ENCODE measurements around the gene ZNF226. TPM values are rescaled to one million over a fixed set of nuclear protein-coding genes. Genes with fewer than 3 reads are reported as not detected.
A peak's percentile ranks its signal among the peaks of the same experiment; 100 is the strongest.
"Not testable (repeated sequence)": the region's sequence is repeated elsewhere in the genome, so short reads cannot be mapped to it uniquely, and the experiment has no call there.

Gene ZNF226
- total RNA-seq, 5 donors from 2014 or later (not counting 1 experiment from before 2014, with no cell fraction given), result 12.3 to 42.0 (median 38.0) TPM

DNA sequence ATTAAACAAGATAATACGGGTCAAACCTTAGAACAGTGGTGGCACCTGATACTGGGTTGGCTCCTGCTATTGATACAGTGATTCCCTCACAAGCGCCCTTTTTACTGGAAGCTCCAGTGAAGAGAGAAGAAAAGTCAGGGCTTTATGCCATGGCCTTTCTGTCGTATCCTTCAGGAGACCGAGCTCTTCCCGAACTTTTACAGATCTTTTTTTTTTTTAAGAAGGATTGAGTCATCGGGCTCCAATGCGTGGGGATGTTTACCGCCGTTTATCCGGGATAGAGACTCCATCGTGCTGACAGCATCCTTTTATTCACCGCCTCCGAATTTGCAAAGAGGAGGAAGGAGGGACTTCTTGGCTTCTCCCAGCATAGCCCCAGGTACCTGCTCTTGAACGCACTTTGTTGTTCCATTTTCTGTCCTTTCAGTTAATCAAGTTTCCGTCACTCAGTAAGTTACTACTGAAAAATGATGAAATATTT is 48.0 kb downstream of the ZNF226 start:
- no CpG with 5 or more reads among the region's 15 CpGs for WGBS (ENCODE audit: insufficient coverage)
- Histone ChIP-seq H3K36me3 (ENCODE audit: control insufficient read depth in 2 of 2, extremely low read depth in 1 of 2, insufficient read depth in 1 of 2, low read length in 1 of 2) (peaks cover 0 to 18% of the 10 kb centered on the region in 2 donors), H3K4me3 (ENCODE audit: control insufficient read depth in 1 of 2, extremely low read depth in 1 of 2, low read length in 1 of 2) (peak overlapping the region; percentile 88 to 92), H3K27me3 (replicated peaks in 1 of 2; ENCODE audit: control insufficient read depth in 2 of 2, extremely low read depth in 1 of 2, insufficient read depth in 2 of 2, low read length in 1 of 2) (no peaks in the 10 kb centered on the region), H3K4me1 (ENCODE audit: control insufficient read depth in 1 of 2, extremely low read depth in 1 of 2, insufficient read depth in 2 of 2, low read length in 2 of 2) (peaks cover 8% of the 10 kb centered on the region in 2 experiments), H3K9me3 (no peaks in the 10 kb centered on the region), H3K27ac (ENCODE audit: low read length) (peak overlapping the region; percentile 75)
- H3K36me3 Mint-ChIP-seq, result peaks cover 36% of the 10 kb centered on the region
- ATAC-seq (replicated peaks in 1 of 4), result peak in 2 of 4 experiments; percentile 4 to 24
- ChIA-PET CTCF (interaction anchor here in 1 of 2 donors (0.6 to 0.8 kb wide), 3 partner anchors 48 to 287 kb away, joined by 3 to 4 read pairs (median 3); partner anchors contain the start of genes ZNF180 and ZNF226), POLR2A (interaction anchor here in 1 of 2 donors (0.7 to 1.0 kb wide), 3 partner anchors 44 to 278 kb away, joined by 5 to 15 read pairs (median 5); partner anchors contain the start of gene ZNF45)
- H3K27ac Mint-ChIP-seq, result peak overlapping the region; percentile 94 to 95
- H3K4me1 Mint-ChIP-seq, result peaks cover 31 to 35% (median 35%) of the 10 kb centered on the region in 3 donors
- DNase-seq, result peak in 1 of 35 experiments; percentile 19
- peak overlapping the region; percentile 94 to 96 (median 95) for H3K4me3 Mint-ChIP-seq
- no peaks in the 10 kb centered on the region for H3K27me3 Mint-ChIP-seq
- H3K9me3 Mint-ChIP-seq, result peaks cover under 1 to 4% (median 3%) of the 10 kb centered on the region in 3 donors

GRCh38 chr19:44219926-44220325 is 55.0 kb downstream of the ZNF226 start:
- ATAC-seq (replicated peaks in 1 of 4); DNase-seq; H3K27me3 Mint-ChIP-seq; H3K4me3 Mint-ChIP-seq; POLR2A ChIA-PET; H3K27ac ChIP-seq (ENCODE audit: low read length); H3K27me3 ChIP-seq (replicated peaks in 1 of 2; ENCODE audit: control insufficient read depth in 2 of 2, extremely low read depth in 1 of 2, insufficient read depth in 2 of 2, low read length in 1 of 2); H3K4me3 ChIP-seq (ENCODE audit: control insufficient read depth in 1 of 2, extremely low read depth in 1 of 2, low read length in 1 of 2); H3K27ac Mint-ChIP-seq; H3K9me3 Mint-ChIP-seq; CTCF ChIA-PET; H3K4me1 ChIP-seq (ENCODE audit: control insufficient read depth in 1 of 2, extremely low read depth in 1 of 2, insufficient read depth in 2 of 2, low read length in 2 of 2); H3K9me3 ChIP-seq: not testable (repeated sequence)
- Mint-ChIP-seq H3K4me1 (peaks cover 17 to 28% (median 21%) of the 10 kb centered on the region in 3 donors), H3K36me3 (peaks cover 73% of the 10 kb centered on the region)
- WGBS (ENCODE audit: insufficient coverage), result no CpG with 5 or more reads among the region's 3 CpGs
- H3K36me3 ChIP-seq (ENCODE audit: control insufficient read depth in 2 of 2, extremely low read depth in 1 of 2, insufficient read depth in 1 of 2, low read length in 1 of 2), result peaks cover 4 to 25% of the 10 kb centered on the region in 2 donors

GRCh38 chr19:44220761-44221160 is 55.9 kb downstream of the ZNF226 start:
- H3K27ac ChIP-seq (ENCODE audit: low read length); H3K27me3 ChIP-seq (replicated peaks in 1 of 2; ENCODE audit: control insufficient read depth in 2 of 2, extremely low read depth in 1 of 2, insufficient read depth in 2 of 2, low read length in 1 of 2); ATAC-seq (replicated peaks in 1 of 4); POLR2A ChIA-PET; H3K4me3 ChIP-seq (ENCODE audit: control insufficient read depth in 1 of 2, extremely low read depth in 1 of 2, low read length in 1 of 2); DNase-seq; CTCF ChIA-PET; H3K27ac Mint-ChIP-seq; H3K4me1 ChIP-seq (ENCODE audit: control insufficient read depth in 1 of 2, extremely low read depth in 1 of 2, insufficient read depth in 2 of 2, low read length in 2 of 2); H3K9me3 ChIP-seq; H3K9me3 Mint-ChIP-seq; H3K27me3 Mint-ChIP-seq; H3K4me3 Mint-ChIP-seq: not testable (repeated sequence)
- Mint-ChIP-seq H3K36me3 (peaks cover 73% of the 10 kb centered on the region), H3K4me1 (peaks cover 9 to 21% (median 17%) of the 10 kb centered on the region in 3 donors)
- H3K36me3 ChIP-seq (ENCODE audit: control insufficient read depth in 2 of 2, extremely low read depth in 1 of 2, insufficient read depth in 1 of 2, low read length in 1 of 2), result peaks cover 4 to 25% of the 10 kb centered on the region in 2 donors
- WGBS (ENCODE audit: insufficient coverage), result no CpG with 5 or more reads among the region's 6 CpGs

GRCh38 chr19:44221291-44221690 is 56.4 kb downstream of the ZNF226 start:
- H3K9me3 Mint-ChIP-seq; H3K27ac Mint-ChIP-seq; H3K4me1 ChIP-seq (ENCODE audit: control insufficient read depth in 1 of 2, extremely low read depth in 1 of 2, insufficient read depth in 2 of 2, low read length in 2 of 2); POLR2A ChIA-PET; H3K4me3 ChIP-seq (ENCODE audit: control insufficient read depth in 1 of 2, extremely low read depth in 1 of 2, low read length in 1 of 2); H3K27me3 Mint-ChIP-seq; CTCF ChIA-PET; H3K27me3 ChIP-seq (replicated peaks in 1 of 2; ENCODE audit: control insufficient read depth in 2 of 2, extremely low read depth in 1 of 2, insufficient read depth in 2 of 2, low read length in 1 of 2); H3K9me3 ChIP-seq; H3K4me3 Mint-ChIP-seq; H3K27ac ChIP-seq (ENCODE audit: low read length); DNase-seq; ATAC-seq (replicated peaks in 1 of 4): not testable (repeated sequence)
- Mint-ChIP-seq H3K4me1 (peaks cover 5 to 19% (median 14%) of the 10 kb centered on the region in 3 donors), H3K36me3 (peaks cover 74% of the 10 kb centered on the region)
- WGBS (ENCODE audit: insufficient coverage), result no CpG with 5 or more reads among the region's 3 CpGs
- peaks cover 4 to 25% of the 10 kb centered on the region in 2 donors for H3K36me3 ChIP-seq (ENCODE audit: control insufficient read depth in 2 of 2, extremely low read depth in 1 of 2, insufficient read depth in 1 of 2, low read length in 1 of 2)

Other genes starting within 250 kb of the ZNF226 start
- gene ZNF45, start 229.8 kb upstream of the ZNF226 start, total RNA-seq, result 10 to 100 TPM; 12.7 to 22.2 (median 19.2) TPM
- gene ZNF221, start 213.9 kb upstream of the ZNF226 start, total RNA-seq, result 1 to 10 TPM in 4 of 5 donors, under 1 TPM in 1; 0.77 to 3.0 (median 1.6) TPM
- gene ZNF155, start 180.9 kb upstream of the ZNF226 start, total RNA-seq, result 10 to 100 TPM in 3 of 5 donors, 1 to 10 TPM in 2; 4.6 to 12.4 (median 11.3) TPM
- gene ZNF230, start 162.1 kb upstream of the ZNF226 start, total RNA-seq, result 1 to 10 TPM; 2.7 to 9.5 (median 8.1) TPM
- gene ZNF222, start 139.7 kb upstream of the ZNF226 start, total RNA-seq, result 1 to 10 TPM; 3.6 to 7.4 (median 5.0) TPM
- gene ZNF223, start 113.1 kb upstream of the ZNF226 start, total RNA-seq, result 1 to 10 TPM; 2.5 to 6.8 (median 5.9) TPM
- gene ZNF284, start 92.9 kb upstream of the ZNF226 start, total RNA-seq, result 1 to 10 TPM; 2.6 to 5.9 (median 4.9) TPM
- 10 to 100 TPM; 42.2 to 72.3 (median 71.2) TPM for gene ZNF224, start 70.7 kb upstream of the ZNF226 start, total RNA-seq
- 10 to 100 TPM in 1 of 5 donors, 1 to 10 TPM in 4; 1.6 to 10.6 (median 9.8) TPM for gene ZNF225, start 51.7 kb upstream of the ZNF226 start, total RNA-seq
- 10 to 100 TPM in 3 of 5 donors, 1 to 10 TPM in 2; 3.3 to 21.5 (median 18.6) TPM for gene ZNF234, start 23.5 kb upstream of the ZNF226 start, total RNA-seq
- 10 to 100 TPM; 17.6 to 45.5 (median 43.9) TPM for gene ZNF227, start 47.4 kb downstream of the ZNF226 start, total RNA-seq
- 1 to 10 TPM in 1 of 5 donors, under 1 TPM in 4; 0.16 to 1.2 (median 0.25) TPM for gene ZNF233, start 94.8 kb downstream of the ZNF226 start, total RNA-seq
- 10 to 100 TPM in 3 of 5 donors, 1 to 10 TPM in 2; 5.9 to 14.2 (median 11.4) TPM for gene ZNF235, start 139.9 kb downstream of the ZNF226 start, total RNA-seq
- under 1 TPM in 3 of 5 donors, not detected in 2; 0.12 to 0.51 (median 0.33) TPM for gene ZNF112, start 191.6 kb downstream of the ZNF226 start, total RNA-seq
- 1 to 10 TPM; 1.1 to 3.5 (median 1.7) TPM for gene ZNF285, start 236.5 kb downstream of the ZNF226 start, total RNA-seq